Erythroblast (primary cell): ENCODE data around the gene JAG1.

ENCODE experiments used
- DNase-seq, 2 experiments: peaks; one replicate each; lab custom pipeline; 2025; lab: John Stamatoyannopoulos, UW
- GATA1 ChIP-seq: IDR thresholded peaks from 2 replicates; pipeline ENCODE4 v1.6.1; 2011; ENCODE audit warnings: low read depth, mild to moderate bottlenecking, control low read depth, low read length, moderate library complexity
- POLR2A ChIP-seq: IDR thresholded peaks from 2 replicates; pipeline ENCODE4 v1.6.1; 2011; ENCODE audit warnings: mild to moderate bottlenecking, low read length

The JAG1 gene

DNA sequence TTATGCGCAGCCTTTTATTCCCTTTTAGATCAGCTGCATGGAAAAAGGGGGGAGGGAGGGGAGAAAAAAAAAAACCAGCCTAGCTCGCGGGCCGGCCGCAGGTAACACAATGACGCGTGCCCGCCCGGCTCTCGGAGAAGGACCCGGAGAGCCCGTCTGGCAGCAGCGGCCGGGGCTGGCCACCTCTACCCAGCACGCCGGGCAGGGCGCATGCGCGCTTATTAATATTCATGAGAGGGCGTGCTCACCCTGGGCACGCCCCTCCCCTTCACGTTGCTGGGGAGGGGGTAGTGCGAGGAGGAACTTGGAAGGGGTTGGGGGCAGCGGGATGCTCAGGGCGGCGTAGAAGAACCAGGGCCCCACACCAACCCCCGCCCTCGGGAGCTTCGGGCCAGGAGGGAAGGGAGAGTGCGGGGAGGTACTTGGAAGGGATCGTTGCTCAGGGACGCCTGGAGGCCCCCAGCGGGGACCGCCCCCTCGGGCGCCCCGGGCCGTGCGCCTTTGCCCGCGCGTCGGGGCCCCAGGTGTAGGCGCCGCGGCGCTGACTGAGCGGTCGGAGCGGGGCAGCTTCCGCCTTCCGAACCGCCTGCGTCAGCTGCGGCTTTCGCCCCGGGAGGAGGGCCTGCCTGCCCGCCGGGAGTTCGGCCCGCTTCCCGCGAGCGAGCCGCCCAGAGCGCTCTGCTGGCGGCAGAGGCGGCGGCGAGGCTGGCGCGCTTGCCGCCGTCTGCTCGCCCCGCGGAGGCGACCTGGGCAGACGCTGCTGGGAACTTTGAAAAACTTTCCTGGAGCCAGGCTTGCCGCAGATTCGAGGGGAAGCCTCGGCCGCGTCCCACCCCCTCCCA is at the start of gene JAG1:
TSS of gene JAG1 (minus strand) at position 158 of the 842 bp plus-strand sequence. CDS start 469 bp downstream, outside the sequence.
- TF ChIP-seq POLR2A (peak; percentile 50), GATA1 (no peak)
- peak; percentile 88 to 90 for DNase-seq

DNA sequence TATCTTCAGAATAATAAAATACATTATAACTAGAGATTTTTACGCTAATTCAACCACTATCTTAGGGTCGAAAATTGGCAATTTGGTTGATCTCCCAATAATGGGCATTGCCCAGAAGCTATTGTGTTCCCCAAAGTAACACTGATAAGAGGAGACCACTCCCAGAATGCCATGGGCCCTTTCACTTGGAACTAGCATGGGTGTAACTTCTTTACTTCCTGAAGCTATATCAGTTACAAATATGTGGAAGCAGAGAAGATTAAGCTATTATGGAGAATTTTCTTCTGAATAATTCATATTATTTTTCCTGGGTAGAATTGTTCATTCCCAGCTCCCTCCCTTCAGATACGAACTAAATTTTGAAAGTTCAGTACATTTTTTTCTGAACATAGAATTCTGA is 48.2 kb upstream of the JAG1 start:
- TF ChIP-seq GATA1 = no peak
- no peak for TF ChIP-seq POLR2A
- DNase-seq = no peak

DNA sequence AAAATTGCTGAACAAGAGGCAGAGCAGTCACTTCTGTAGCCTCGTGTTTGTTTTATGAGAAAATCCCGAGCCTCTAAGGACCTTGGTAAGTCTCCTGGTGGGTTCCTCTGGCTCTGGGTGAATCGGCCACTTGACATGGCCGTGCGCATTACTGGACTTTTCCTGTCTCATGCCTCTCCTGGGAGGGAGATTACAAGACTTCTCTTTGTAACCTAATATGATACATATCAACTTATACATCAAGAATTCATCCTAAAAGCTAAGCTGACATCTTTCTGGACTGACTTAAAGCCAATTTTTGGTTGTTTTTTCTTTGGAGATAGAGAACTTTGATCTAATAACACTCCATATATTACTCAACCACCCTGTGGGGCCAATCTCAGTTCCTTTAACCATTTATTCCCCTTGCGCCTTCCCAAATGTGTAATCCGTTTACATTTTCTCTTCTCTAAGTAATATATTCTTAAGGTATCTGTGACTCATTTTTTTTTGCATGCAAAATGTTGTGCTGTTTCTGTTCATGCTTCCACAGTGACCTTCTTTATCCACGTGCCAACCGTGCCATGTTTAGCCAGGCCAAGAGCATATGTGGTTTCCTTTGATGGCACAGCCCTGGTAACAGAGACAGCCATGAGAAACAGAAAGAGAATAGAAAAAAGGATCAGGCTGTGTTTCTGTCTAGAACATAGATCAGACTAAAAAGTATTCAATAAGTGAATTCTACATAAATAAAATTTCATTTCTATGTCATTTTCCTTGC is 47.5 kb upstream of the JAG1 start:
- no peak for DNase-seq
- TF ChIP-seq POLR2A (no peak), GATA1 (no peak)

DNA sequence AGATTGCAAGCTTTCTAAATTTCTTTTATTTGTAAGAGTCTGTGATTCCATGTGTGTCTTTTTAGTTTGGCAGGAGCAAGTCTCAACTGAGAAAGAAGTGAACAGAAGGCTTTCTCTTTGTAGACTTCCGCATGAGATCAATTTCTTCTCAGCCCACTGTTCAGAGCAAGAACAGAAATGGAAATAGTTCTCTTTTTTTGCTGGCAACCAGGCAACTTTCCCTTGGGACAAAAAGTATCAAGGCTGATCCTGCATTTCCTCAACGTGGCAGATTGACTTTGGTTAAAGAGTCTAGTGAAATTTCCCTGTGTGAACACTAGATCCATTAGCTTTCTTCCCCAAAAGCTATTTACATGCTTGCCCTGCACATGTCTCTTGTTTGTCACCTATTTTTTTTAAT is 46.8 kb upstream of the JAG1 start:
- no peak for DNase-seq
- no peak for TF ChIP-seq POLR2A
- no peak for TF ChIP-seq GATA1

DNA sequence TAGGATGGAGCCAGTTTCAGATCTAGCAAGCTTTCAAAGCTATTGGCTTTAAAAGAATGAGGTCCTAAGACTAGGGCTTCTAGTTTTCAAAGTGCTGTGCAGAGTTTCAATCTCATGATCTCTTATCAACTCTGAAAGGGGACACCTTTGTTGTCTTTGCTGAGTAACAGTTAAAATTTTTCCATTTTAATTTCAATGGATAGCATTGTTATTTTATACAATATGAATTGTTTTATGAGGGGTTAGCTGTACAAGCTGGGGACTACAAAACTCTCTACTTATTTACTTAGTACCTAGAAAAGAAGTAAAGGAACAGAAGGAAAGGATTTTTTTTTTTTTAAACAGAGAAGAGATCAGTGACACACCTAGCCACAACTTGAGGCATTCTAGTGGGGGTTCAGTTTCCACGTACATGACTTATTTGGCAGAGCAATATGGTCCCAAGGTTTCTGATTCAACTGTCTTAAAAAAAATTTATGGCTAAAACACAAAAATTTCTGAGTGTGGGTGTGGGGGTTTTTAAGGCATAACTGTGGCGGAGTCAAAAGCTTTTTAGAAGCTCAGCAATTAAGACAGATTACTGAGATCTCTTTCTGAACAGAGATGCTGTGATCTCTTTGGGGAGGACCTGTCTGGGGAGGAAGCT is 46.1 kb upstream of the JAG1 start:
- TF ChIP-seq POLR2A = no peak
- TF ChIP-seq GATA1 = no peak
- no peak for DNase-seq

DNA sequence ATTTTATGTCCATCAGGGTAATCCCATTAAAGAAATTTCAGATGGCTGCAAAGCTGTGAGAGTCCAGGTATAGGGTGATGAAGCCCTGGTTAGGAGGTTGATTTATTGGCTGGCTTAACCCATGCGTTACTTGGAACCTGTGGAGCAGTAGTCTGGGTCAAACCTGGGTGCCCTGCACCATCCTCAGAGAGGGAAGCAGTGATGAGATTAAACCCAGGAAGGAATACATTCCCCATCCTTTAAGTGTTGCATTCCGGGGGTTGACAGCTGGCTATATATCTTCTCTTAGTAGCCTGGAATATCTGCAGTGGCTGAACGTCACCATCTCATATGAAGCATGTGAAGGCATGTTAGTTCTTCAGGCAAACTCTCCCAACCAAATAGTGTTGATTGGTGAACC is 44.9 kb upstream of the JAG1 start:
- no peak for DNase-seq
- TF ChIP-seq POLR2A = no peak
- TF ChIP-seq GATA1 = no peak

DNA sequence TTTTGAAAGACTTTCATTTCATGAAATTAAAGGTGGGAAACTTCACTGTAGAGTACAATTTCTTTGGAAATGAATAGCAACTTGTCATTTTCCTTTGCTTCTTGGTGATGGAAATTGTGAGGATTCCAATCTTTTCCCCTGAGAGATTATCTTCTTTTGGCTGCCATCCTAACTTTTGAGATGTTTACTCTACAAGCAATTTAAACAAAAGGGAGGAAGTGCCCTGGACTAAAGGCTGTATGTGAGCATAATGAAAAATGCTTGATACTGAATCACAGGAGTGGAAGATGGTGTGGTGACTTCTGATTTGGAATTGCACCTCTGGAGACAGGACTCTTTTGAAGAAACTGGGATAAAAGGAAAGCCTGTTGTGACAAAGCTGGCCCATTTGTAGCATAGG is 43.1 kb upstream of the JAG1 start:
- TF ChIP-seq POLR2A = no peak
- TF ChIP-seq GATA1 = no peak
- DNase-seq = no peak

DNA sequence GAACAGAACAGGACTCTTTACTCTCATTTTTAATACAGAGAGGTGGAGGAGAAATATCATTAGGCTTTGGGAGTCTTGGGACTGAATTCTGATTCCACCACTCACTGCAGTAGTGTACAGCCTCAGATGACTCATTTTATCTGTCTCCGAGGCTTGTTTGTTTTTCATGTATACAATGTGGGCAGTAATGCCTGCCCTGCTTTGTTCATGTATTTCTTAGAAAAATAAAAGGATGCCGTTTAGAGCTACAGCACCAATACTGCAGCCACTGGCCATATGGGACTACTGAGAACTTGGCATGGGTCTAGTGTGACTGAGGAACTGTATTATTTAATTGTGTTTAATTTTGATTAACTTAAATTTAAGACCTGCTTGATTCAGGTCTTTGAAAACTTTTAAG is 41.2 kb upstream of the JAG1 start:
- DNase-seq = no peak
- no peak for TF ChIP-seq GATA1
- no peak for TF ChIP-seq POLR2A

DNA sequence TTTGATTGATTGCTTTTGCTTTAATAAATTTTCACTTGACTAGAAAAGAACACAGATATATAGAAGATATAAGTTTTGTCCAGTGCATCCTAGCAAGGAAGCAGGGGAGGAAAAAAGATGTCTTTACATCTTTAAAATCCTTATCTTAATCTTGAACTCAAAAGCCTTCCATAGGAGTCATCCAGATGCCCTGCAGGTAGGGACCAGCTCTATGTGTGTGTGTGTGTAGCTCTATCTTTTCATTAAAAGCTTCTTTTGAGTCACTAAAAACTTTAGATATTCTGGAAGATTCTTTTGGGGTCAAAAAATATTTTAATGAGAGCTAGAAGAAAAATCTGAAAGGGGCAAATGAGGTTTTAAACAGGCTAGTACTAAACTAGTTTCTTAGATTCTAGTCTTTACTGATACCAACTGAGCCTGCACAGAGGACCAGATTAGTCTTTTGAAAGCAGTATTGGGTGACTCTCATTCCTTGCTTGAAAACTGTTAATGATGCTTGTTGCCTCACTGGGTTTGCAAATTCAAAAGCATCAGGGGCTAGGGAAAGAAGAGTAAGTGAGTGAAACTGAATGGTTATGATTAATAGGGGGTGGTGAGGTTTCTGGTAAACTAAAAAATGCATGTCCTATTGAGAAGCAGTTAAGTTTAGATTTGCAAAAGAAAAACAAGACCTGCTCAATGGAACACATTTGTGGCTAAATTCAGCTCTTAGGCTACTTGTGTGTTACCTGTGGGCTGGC is 40.6 kb upstream of the JAG1 start:
- TF ChIP-seq POLR2A = no peak
- TF ChIP-seq GATA1 = no peak

DNA sequence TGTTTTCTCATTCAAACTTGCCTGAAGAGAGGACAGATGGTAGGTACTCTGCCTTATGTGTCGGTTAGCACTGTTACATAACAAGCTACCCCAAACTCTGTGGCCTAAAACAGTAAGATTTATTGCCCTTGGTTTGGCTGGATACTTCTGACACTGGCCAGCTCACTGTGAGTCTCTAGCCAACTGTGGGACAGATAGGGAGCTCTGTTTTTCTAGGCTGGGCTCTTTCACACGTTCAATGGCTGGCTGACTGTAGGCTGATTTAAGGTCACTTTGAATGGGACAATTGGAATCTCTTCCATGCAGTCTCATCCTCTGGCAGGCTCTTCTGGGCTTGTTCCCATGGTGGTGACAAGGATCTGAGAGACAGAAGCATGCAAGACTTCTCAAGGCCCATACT is 39.4 kb upstream of the JAG1 start:
- no peak for DNase-seq
- no peak for TF ChIP-seq POLR2A
- no peak for TF ChIP-seq GATA1

More for the DNA sequence above, 40.6 kb upstream of the JAG1 start:
- DNase-seq = no peak

DNA sequence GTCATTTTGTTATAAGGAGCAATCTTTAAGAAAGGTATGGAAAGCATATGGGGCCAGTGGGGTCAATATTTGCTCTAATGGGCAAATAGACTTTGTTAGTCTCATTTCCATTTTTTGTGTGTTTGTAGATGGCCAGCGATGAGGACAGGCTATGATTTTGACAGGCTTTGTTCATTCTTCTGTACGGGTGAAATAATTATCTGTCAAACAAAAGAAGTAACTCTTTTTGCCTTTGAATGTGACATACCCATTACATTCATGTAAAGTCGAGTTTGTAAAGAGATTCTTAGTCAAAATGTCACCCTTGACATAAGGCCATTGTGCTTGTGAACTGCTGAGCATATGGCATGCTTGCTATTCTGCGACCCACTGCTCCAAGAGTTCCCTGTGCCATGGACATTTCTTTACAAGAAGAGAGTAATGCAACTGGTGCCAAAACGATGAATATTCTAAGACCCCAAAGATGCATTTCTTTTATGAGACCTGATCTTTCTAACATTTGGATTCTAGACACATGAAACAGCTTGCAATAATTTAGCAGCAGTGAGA is 38.2 kb upstream of the JAG1 start:
- no peak for DNase-seq
- TF ChIP-seq POLR2A (no peak), GATA1 (no peak)

DNA sequence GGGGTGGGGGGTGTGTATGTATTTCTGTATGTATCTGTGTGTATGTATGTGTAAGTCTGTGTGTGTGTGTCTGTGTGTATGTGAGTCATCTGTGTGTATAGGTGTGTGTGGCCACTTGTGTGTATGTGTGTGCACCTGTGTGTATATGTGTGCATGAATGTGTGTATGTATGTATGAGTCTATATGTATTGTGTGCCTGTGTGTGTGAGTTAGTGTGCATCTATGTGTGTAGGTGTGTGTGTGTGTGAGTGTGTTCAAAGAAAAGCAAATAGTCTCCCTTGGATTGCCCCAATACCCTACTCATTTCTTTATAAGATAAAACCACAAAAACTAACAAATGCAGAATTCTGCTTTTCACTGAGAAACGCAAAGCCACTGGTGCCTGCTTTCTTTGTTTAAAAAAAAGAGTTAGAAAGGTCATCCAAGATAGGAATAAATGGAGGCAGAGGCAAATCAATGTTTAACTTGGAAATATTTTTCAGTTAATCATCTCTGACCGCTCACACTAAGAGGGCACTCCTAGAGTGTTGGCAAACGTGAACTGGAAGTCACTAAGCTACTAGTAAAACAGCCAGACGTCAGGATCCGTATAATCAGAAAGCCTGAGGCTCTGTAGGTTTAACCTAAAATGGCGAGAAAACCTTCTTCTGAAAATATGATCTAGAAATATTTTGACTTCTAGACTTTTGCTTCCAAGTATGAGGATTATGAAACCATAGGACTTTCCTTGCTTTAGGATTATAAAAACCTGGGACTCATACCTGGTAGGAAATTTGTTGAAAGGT is 37.4 kb upstream of the JAG1 start:
- no peak for TF ChIP-seq POLR2A
- TF ChIP-seq GATA1 = no peak
- DNase-seq = no peak

DNA sequence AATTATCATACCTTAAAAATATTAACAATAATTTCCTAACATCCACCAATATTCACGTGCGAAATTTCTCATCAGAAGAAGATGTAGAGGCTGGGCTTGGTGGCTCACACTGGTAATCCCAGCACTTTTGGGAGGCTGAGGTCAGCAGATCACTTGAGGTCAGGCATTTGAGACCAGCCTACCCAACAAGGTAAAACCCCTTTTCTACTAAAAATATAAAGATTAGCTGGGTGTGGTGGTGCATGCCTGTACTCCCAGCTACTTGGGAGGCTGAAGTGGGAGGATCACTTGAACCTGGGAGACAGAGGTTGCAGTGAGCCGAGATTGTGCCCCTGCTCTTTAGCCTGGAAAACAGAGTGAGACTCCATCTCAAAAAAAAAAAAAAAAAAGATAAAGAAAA is 36.1 kb upstream of the JAG1 start:
- no peak for TF ChIP-seq GATA1
- TF ChIP-seq POLR2A = no peak
- DNase-seq = no peak
